ES-I3 (cell line): ENCODE results near the gene TNFAIP8L1.
A peak's percentile ranks its signal among the peaks of the same experiment; 100 is the strongest.
"Not testable (repeated sequence)": the region's sequence is repeated elsewhere in the genome, so short reads cannot be mapped to it uniquely, and the experiment has no call there.

ENCODE experiments used
- H3K36me3 ChIP-seq: 2 replicates; pipeline ENCODE4 v1.6.1; 2013; ENCODE audit warnings: mild to moderate bottlenecking, low read length, control low read depth, moderate library complexity; ENCODE audit not compliant: insufficient read depth
- H3K4me1 ChIP-seq: 2 replicates; pipeline ENCODE4 v1.6.1; 2013; ENCODE audit warnings: mild to moderate bottlenecking, control low read depth, low read length; ENCODE audit not compliant: insufficient read depth
- H3K9ac ChIP-seq: 2 replicates; pipeline ENCODE4 v1.6.1; 2013; ENCODE audit warnings: low read depth, mild to moderate bottlenecking, low read length, moderate library complexity
- H3K9me3 ChIP-seq: 2 replicates; pipeline ENCODE4 v1.6.1; 2013; ENCODE audit warnings: mild to moderate bottlenecking, low read length, moderate library complexity; ENCODE audit not compliant: control insufficient read depth, insufficient read depth

TNFAIP8L1 gene

GRCh38 chr19:4638828-4639530 lies at the start of gene TNFAIP8L1:
TNFAIP8L1 (plus strand) TSS chr19:4639516; CDS start chr19:4651870, 12,354 bp downstream.
- H3K9ac ChIP-seq, result peak within 1 kb of the TSS; percentile 79
- no peaks in the 10 kb centered on the region for H3K36me3 ChIP-seq
- H3K4me1 ChIP-seq, result peaks cover 7% of the 10 kb centered on the region; the same call in 1 of the 2 replicates
- H3K9me3 ChIP-seq, result no peaks in the 10 kb centered on the region

GRCh38 chr19:4589579-4590410 lies 49.5 kb upstream of the TNFAIP8L1 start:
- H3K36me3 ChIP-seq, result no peaks in the 10 kb centered on the region
- H3K4me1 ChIP-seq, result peaks cover 18% of the 10 kb centered on the region; the same call in 1 of the 2 replicates
- no peaks in the 10 kb centered on the region for H3K9me3 ChIP-seq
- no peak overlapping the region for H3K9ac ChIP-seq

GRCh38 chr19:4590559-4590958 lies 48.8 kb upstream of the TNFAIP8L1 start:
- H3K36me3 ChIP-seq, result no peaks in the 10 kb centered on the region
- H3K9ac ChIP-seq, result no peak overlapping the region
- H3K4me1 ChIP-seq, result peaks cover 18% of the 10 kb centered on the region; the same call in 1 of the 2 replicates
- H3K9me3 ChIP-seq, result no peaks in the 10 kb centered on the region

GRCh38 chr19:4591320-4591719 lies 48.0 kb upstream of the TNFAIP8L1 start:
- H3K4me1 ChIP-seq, result peaks cover 18% of the 10 kb centered on the region; the same call in 1 of the 2 replicates
- no peaks in the 10 kb centered on the region for H3K36me3 ChIP-seq
- no peak overlapping the region for H3K9ac ChIP-seq
- H3K9me3 ChIP-seq, result no peaks in the 10 kb centered on the region

- no peaks in the 10 kb centered on the region for H3K9me3 ChIP-seq
- no peaks in the 10 kb centered on the region for H3K36me3 ChIP-seq
- no peak overlapping the region for H3K9ac ChIP-seq
- peaks cover 12% of the 10 kb centered on the region; the same call in 1 of the 2 replicates for H3K4me1 ChIP-seq
Observed at GRCh38 chr19:4592445-4592844, 46.9 kb upstream of the TNFAIP8L1 start.

- Histone ChIP-seq H3K9me3 (no peaks in the 10 kb centered on the region), H3K9ac (no peak overlapping the region), H3K36me3 (no peaks in the 10 kb centered on the region), H3K4me1 (peaks cover 12% of the 10 kb centered on the region; the same call in 1 of the 2 replicates)
Observed at GRCh38 chr19:4593409-4593851, 45.9 kb upstream of the TNFAIP8L1 start.

GRCh38 chr19:4594201-4594600 lies 45.1 kb upstream of the TNFAIP8L1 start:
- Histone ChIP-seq H3K36me3 (no peaks in the 10 kb centered on the region), H3K4me1 (peaks cover 12% of the 10 kb centered on the region; the same call in 1 of the 2 replicates), H3K9ac (no peak overlapping the region), H3K9me3 (no peaks in the 10 kb centered on the region)

GRCh38 chr19:4595158-4595557 lies 44.2 kb upstream of the TNFAIP8L1 start:
- peaks cover 12% of the 10 kb centered on the region; the same call in 1 of the 2 replicates for H3K4me1 ChIP-seq
- H3K9ac ChIP-seq, H3K36me3 ChIP-seq, H3K9me3 ChIP-seq: not testable (repeated sequence)

- Histone ChIP-seq H3K9me3 (no peaks in the 10 kb centered on the region), H3K9ac (no peak overlapping the region), H3K4me1 (peaks cover 8% of the 10 kb centered on the region; the same call in 1 of the 2 replicates), H3K36me3 (no peaks in the 10 kb centered on the region)
Observed at GRCh38 chr19:4596033-4596904, 43.0 kb upstream of the TNFAIP8L1 start.

GRCh38 chr19:4597278-4597974 lies 41.9 kb upstream of the TNFAIP8L1 start:
- no peaks in the 10 kb centered on the region for H3K9me3 ChIP-seq
- peak overlapping the region; percentile 46; the same call in 1 of the 2 replicates for H3K9ac ChIP-seq
- H3K36me3 ChIP-seq, result no peaks in the 10 kb centered on the region
- H3K4me1 ChIP-seq, result peaks cover 4% of the 10 kb centered on the region; the same call in 1 of the 2 replicates

- H3K9me3 ChIP-seq, result no peaks in the 10 kb centered on the region
- peak overlapping the region; percentile 73 for H3K9ac ChIP-seq
- peaks cover 4% of the 10 kb centered on the region; the same call in 1 of the 2 replicates for H3K4me1 ChIP-seq
- no peaks in the 10 kb centered on the region for H3K36me3 ChIP-seq
Observed at GRCh38 chr19:4597975-4598671, 41.2 kb upstream of the TNFAIP8L1 start.

- Histone ChIP-seq H3K4me1 (peaks cover 4% of the 10 kb centered on the region; the same call in 1 of the 2 replicates), H3K9me3 (no peaks in the 10 kb centered on the region), H3K36me3 (no peaks in the 10 kb centered on the region), H3K9ac (peak overlapping the region; percentile 73; the same call in 1 of the 2 replicates)
Observed at GRCh38 chr19:4598712-4599111, 40.6 kb upstream of the TNFAIP8L1 start.

- H3K4me1 ChIP-seq, result peaks cover 4% of the 10 kb centered on the region; the same call in 1 of the 2 replicates
- no peak overlapping the region for H3K9ac ChIP-seq
- no peaks in the 10 kb centered on the region for H3K36me3 ChIP-seq
- no peaks in the 10 kb centered on the region for H3K9me3 ChIP-seq
Observed at GRCh38 chr19:4600082-4600481, 39.2 kb upstream of the TNFAIP8L1 start.
